GM19023 (cell line): ENCODE measurements around the gene TESMIN.

Source experiments
- ATAC-seq: cut with Tn5 transposase; IDR thresholded peaks from one replicate; pipeline ENCODE4 v1.9.1; 2021; ENCODE audit warnings: mild to moderate bottlenecking, moderate library complexity; ENCODE audit not compliant: unreplicated experiment

Gene TESMIN

GRCh38 chr11:68751331-68751856 is at the start of gene TESMIN:
Gene TESMIN, minus strand, starts transcription at chr11:68751520. Its CDS starts 860 bp downstream, at chr11:68750660.
- no peak for ATAC-seq

- no peak for ATAC-seq
Observed at GRCh38 chr11:68798221-68798813, 47.0 kb upstream of the TESMIN start.

GRCh38 chr11:68796801-68797200 is 45.5 kb upstream of the TESMIN start:
- ATAC-seq, result no peak

GRCh38 chr11:68792400-68792966 is 41.2 kb upstream of the TESMIN start:
- no peak for ATAC-seq

GRCh38 chr11:68784653-68785052 is 33.3 kb upstream of the TESMIN start:
- ATAC-seq, result no peak

GRCh38 chr11:68783216-68783821 is 32.0 kb upstream of the TESMIN start:
- no peak for ATAC-seq

GRCh38 chr11:68782711-68783110 is 31.4 kb upstream of the TESMIN start:
- ATAC-seq, result no peak

GRCh38 chr11:68780829-68781228 is 29.5 kb upstream of the TESMIN start:
- no peak for ATAC-seq

GRCh38 chr11:68778205-68778604 is 26.9 kb upstream of the TESMIN start:
- no peak for ATAC-seq

GRCh38 chr11:68776442-68777235 is 25.3 kb upstream of the TESMIN start:
- no peak for ATAC-seq

GRCh38 chr11:68775951-68776388 is 24.6 kb upstream of the TESMIN start:
- ATAC-seq, result no peak

- ATAC-seq, result no peak
Observed at GRCh38 chr11:68774194-68774585, 22.9 kb upstream of the TESMIN start.

GRCh38 chr11:68773521-68774193 is 22.3 kb upstream of the TESMIN start:
- ATAC-seq, result no peak

GRCh38 chr11:68772936-68773335 is 21.6 kb upstream of the TESMIN start:
- ATAC-seq, result no peak

GRCh38 chr11:68770781-68771180 is 19.5 kb upstream of the TESMIN start:
- no peak for ATAC-seq

GRCh38 chr11:68767672-68768071 is 16.4 kb upstream of the TESMIN start:
- no peak for ATAC-seq

- no peak for ATAC-seq
Observed at GRCh38 chr11:68766786-68767185, 15.5 kb upstream of the TESMIN start.

- no peak for ATAC-seq
Observed at GRCh38 chr11:68764746-68765145, 13.4 kb upstream of the TESMIN start.

- no peak for ATAC-seq
Observed at GRCh38 chr11:68763926-68764657, 12.8 kb upstream of the TESMIN start.

- ATAC-seq, result no peak
Observed at GRCh38 chr11:68763181-68763721, 11.9 kb upstream of the TESMIN start.
